ENCODE measurements around the gene SPAG16.

Gene SPAG16

GRCh38 chr2:214203744-214204289 is 919.6 kb downstream of the SPAG16 start:
- DNase-seq (ENCODE audit: low read depth) = peak; percentile 29
- no peak for TF ChIP-seq POLR2A (IDR thresholded peaks at IDR 0.05; ENCODE audit: extremely low read depth, insufficient read length)
- no peak for TF ChIP-seq CTCF (IDR thresholded peaks at IDR 0.05; ENCODE audit: low read depth, low read length)
- no peak for TF ChIP-seq MYC (IDR thresholded peaks at IDR 0.05; ENCODE audit: low read depth, low read length)
- no peak for TF ChIP-seq MAX (IDR thresholded peaks at IDR 0.05; ENCODE audit: low read depth, low read length)
- no peak overlapping the region for H3K4me3 ChIP-seq (ENCODE audit: low read depth, low read length)

- DNase-seq (ENCODE audit: low read depth) = no peak
- H3K4me3 ChIP-seq (ENCODE audit: low read depth, low read length) = no peak overlapping the region
- TF ChIP-seq CTCF (IDR thresholded peaks at IDR 0.05; ENCODE audit: low read depth, low read length) (no peak), POLR2A (IDR thresholded peaks at IDR 0.05; ENCODE audit: extremely low read depth, insufficient read length) (no peak), MAX (IDR thresholded peaks at IDR 0.05; ENCODE audit: low read depth, low read length) (no peak), MYC (IDR thresholded peaks at IDR 0.05; ENCODE audit: low read depth, low read length) (no peak)
Observed at GRCh38 chr2:214215107-214215506, 930.8 kb downstream of the SPAG16 start.

DNA sequence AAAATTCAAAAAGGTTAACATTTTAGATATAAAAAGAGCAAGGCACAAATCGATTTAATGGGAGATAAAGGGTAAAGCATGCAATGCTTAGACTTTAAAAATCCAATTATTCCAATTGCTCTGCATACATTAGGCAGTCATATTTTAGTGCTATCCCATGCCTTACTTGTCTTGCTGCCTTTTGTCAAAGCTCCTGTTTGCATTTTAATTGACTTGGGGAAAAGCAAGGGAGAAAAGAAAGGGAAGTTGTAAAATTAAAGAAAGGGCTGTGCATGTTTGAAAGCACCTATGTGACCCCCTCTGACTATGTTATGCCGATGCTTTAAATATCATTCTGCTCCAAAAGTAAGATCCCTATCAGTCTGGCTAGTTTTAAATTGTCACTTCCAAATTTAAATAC is 932.9 kb downstream of the SPAG16 start:
- H3K4me3 ChIP-seq (ENCODE audit: low read depth, low read length) = no peak overlapping the region
- no peak for TF ChIP-seq MYC (IDR thresholded peaks at IDR 0.05; ENCODE audit: low read depth, low read length)
- TF ChIP-seq CTCF (IDR thresholded peaks at IDR 0.05; ENCODE audit: low read depth, low read length) = no peak
- no peak for TF ChIP-seq POLR2A (IDR thresholded peaks at IDR 0.05; ENCODE audit: extremely low read depth, insufficient read length)
- TF ChIP-seq MAX (IDR thresholded peaks at IDR 0.05; ENCODE audit: low read depth, low read length) = no peak
- no peak for DNase-seq (ENCODE audit: low read depth)

DNA sequence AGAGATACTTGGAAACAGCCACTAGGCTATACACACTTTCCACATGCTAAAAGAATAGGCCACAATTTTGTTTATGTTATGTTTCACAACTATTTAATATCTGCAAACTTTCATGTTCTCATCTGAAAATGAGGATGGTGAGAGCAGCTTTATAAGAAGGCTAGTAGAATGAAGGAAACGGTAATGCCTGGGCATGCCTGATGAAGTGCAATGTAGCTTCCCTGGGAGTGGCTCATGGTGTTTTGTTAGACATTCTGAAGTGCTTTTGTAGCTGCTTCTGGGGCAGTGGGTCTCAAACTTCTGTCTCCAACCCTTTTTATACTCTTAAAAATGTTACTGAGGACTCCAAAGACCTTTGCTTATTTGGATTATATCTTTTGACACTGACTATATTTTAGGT is 933.3 kb downstream of the SPAG16 start:
- no peak overlapping the region for H3K4me3 ChIP-seq (ENCODE audit: low read depth, low read length)
- TF ChIP-seq CTCF (IDR thresholded peaks at IDR 0.05; ENCODE audit: low read depth, low read length) (no peak), POLR2A (IDR thresholded peaks at IDR 0.05; ENCODE audit: extremely low read depth, insufficient read length) (no peak), MYC (IDR thresholded peaks at IDR 0.05; ENCODE audit: low read depth, low read length) (no peak), MAX (IDR thresholded peaks at IDR 0.05; ENCODE audit: low read depth, low read length) (no peak)
- no peak for DNase-seq (ENCODE audit: low read depth)

DNA sequence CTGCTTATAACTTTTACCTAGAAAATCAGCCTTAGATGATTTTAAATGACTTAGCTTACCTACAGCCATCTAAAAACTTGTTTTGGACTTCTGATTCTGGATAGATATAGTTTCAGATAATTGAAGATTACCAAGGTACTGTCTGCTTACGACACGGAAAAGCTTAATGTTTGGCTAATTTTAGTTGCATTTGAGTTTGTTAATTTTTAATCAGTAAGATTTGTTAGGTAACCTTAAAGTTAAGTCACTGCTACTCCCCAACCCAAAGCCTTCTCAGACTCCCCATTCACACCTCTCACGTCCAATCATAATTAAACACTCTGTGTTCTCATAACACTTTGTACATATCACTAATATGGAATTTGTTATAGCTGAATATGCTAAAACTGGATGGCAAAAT is 936.0 kb downstream of the SPAG16 start:
- TF ChIP-seq POLR2A (IDR thresholded peaks at IDR 0.05; ENCODE audit: extremely low read depth, insufficient read length) (no peak), CTCF (IDR thresholded peaks at IDR 0.05; ENCODE audit: low read depth, low read length) (no peak), MAX (IDR thresholded peaks at IDR 0.05; ENCODE audit: low read depth, low read length) (no peak), MYC (IDR thresholded peaks at IDR 0.05; ENCODE audit: low read depth, low read length) (no peak)
- no peak overlapping the region for H3K4me3 ChIP-seq (ENCODE audit: low read depth, low read length)
- DNase-seq (ENCODE audit: low read depth) = no peak

All from NB4 (cell line).